GM18867 (cell line): Measurements from ENCODE around the gene RIPK4.
"Not testable (repeated sequence)": the region's sequence is repeated elsewhere in the genome, so short reads cannot be mapped to it uniquely, and the experiment has no call there.

Experiments
- ATAC-seq: cut with Tn5 transposase; IDR thresholded peaks from one replicate; pipeline ENCODE4 v1.9.1; 2021; ENCODE audit warnings: mild to moderate bottlenecking, moderate library complexity; ENCODE audit not compliant: unreplicated experiment

The RIPK4 gene

DNA sequence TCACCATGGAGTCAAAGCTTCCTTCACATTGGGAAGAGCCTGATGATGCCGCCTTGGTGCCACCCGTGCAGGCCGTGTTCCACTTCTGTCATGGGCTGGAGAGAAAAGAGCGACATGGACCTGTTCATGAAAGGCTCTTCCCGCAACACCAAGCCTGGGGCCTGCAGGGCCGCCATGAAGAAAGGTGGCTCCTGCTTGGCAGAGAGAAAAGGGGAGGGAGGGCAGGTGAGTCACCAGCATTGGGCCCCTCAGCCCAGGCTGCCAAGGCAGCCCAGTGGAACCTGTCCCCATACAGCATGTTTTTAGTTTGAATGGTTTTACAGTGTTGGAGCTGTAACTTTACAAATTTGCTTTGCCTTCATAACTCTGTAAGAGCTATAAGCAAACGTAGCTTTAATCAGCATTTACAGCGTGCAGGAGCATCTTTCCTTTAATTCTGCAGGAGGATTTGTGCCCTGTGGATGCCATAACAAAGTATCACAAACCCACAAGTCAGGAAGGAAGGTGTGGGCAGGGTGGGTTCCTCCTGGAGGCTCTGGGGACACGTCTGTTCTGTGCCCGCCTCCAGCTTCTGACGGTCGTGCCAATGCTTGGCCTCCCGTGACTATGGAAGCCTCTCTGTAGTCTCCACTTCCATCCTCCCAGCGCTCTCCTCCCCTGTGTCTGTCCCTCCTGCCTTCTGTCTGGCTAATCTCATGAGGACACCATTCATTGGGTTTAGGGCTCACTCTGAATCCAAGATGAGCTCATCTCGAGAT, 49.1 kb downstream of the RIPK4 start:
- no peak for ATAC-seq

DNA sequence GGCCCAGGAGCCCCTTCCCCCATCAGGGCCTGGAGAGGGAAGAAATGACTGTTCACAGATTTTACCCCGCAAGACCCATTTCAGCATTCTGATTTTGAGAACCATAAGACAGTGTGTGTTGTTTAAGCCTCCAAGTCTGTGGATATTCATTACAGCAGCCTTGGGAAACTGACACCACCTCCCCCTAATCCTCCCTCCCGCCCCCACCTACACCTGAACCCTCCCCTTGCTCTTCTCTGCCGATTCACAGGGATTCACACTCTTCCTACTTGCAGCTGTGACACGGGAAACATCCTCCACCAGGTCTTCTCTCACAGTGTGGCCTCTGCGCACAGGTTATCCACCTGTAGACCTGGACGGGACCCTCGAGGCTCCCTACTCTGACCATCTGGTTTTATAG, 50.1 kb downstream of the RIPK4 start:
- ATAC-seq: no peak

DNA sequence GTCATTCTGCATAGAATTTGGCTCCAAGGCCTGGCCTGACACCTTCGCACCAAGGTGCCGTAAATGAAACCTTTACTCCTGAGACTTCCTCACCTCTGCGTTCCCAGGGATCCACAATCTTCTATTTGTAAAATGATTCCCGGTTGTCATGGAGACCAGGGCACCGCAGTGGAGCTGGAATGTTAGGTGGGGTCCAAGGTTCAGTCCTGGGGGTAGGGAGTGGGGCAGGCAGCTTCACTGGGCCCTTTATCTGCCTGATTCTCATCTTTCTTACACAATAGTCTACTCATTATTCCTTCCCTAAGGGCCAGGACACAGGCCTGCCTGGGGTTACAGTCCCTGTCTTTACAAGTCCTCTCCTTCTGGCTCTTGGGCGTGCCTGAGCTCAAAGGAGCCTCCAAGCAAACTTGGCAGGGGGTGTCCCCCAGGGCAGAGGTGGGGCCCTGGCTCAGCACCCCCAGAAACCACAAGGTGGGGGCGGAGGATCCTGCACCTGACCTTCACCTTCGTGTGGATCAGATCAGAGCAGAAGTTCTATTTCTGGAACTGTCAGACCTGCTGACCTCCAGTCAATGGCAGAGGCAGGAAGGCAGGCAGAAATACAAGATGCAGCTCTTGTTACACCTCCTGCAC, 51.1 kb downstream of the RIPK4 start:
- no peak for ATAC-seq

GRCh38 chr21:41714299-41714865, 52.5 kb downstream of the RIPK4 start:
- not testable (repeated sequence) for ATAC-seq

DNA sequence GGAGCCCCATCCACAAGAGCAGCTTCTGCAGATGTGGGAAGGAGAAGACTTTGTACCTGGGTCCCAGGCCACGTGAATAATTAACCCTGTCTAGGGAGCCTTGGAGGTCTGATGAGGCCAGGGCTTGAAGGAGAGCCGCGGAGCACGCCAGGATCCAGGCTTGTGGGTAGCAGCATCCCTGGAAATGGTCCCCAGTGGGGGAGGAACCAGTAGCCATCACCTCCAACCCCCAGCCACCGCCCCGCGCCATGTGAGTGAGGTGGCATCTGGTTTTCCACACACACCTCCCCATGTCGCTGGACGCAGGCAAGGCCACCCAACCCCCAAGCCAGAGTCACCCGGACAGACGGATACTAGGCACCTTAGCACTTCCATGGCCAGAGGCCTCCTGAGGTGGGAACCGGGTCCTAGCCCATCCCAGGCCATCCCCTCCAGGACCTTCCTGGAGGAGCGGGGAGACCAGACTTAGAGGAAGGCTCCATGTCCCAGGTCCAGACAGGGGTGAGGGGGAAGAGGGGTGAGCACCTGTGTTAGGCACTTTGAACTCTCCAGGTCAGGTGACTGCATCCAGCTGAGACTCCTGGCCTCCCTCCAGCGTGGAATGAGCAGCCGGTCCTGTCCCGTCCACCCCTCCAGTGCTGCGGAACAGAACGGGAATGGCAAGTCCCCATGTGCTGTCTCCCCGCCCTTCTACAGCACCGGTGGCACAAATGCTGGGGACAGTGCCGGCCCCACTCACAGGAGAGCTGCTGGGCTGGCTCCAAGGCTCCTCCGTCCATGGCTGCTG, 53.2 kb downstream of the RIPK4 start:
- no peak for ATAC-seq

- ATAC-seq: no peak
These were observed 54.1 kb downstream of the RIPK4 start for GRCh38 chr21:41712730-41713129.

- ATAC-seq: no peak
These were observed 54.7 kb downstream of the RIPK4 start for GRCh38 chr21:41712201-41712600.

GRCh38 chr21:41711416-41712007, 55.3 kb downstream of the RIPK4 start:
- no peak for ATAC-seq

DNA sequence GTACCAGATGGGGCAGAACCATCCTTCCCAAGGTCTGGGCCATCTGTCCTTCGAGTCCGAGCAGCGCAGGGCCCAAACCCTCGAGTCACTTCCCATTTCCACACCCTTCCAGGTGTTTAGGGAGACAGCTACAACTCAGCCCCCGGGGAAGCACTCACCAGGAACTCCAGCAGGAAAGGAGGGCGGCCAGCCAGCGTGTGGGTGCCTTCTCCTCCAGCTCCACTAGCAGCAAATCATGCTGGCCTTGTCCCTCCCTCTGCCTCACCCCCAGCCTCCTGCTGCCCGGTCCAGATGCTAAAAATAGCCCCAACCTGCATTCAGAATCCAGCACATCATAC, 56.1 kb downstream of the RIPK4 start:
- no peak for ATAC-seq

GRCh38 chr21:41709965-41710822, 56.7 kb downstream of the RIPK4 start:
- no peak for ATAC-seq

DNA sequence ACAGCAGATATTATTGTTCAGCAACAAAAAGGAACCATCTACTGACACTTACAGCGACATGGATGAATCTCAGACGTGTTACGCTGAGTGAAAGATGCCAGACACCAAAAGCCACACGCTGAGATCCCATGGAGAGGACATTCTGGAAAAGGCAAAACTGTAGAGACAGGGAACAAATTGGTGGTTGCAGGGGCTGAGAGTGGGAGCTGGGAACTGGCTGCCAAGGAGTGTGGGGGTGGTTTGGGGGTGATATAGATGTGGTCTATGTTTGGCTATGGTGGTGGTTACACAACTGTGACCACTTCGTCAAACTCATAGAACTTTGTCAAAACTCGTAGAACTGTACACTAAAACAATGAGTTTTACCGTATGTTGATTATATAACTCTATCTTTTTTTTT, 57.7 kb downstream of the RIPK4 start:
- ATAC-seq: no peak

DNA sequence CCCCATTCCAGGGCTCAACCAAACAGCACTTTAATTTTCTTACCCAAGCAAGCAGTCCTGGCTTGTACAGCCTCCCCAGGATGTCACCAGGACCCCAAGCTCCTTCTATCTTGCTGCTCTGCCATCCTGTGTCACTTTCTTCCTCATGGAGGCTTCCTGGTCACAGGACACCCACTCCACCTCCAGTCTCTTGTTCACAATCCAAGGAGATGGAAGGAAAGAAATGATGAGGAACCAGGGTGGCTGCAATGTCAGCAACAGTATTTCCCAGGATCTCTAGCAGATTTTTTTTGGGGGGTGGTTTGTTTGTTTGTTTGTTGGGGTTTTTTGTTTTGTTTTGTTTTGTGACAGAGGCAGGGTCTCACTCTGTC, 58.9 kb downstream of the RIPK4 start:
- no peak for ATAC-seq

GRCh38 chr21:41707231-41707959, 59.5 kb downstream of the RIPK4 start:
- no peak for ATAC-seq

DNA sequence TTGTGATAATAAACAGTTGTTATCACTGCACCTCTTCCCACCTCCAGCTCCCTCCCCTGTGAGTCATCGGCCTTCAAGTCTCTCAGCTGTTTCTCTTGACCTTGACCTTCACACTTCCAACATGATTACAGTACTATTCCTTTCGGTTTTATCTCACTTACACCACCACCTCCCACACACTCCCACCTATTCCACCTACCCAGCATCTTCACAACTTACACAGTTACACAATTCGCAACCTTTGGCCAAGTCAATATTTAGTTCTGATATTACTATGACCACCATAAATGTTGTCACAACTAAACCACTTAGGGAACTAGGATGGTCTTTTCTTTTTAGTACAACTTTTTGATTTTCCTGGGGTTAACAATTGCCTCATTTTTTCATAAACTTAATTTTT, 60.2 kb downstream of the RIPK4 start:
- ATAC-seq: no peak

- ATAC-seq: no peak
These were observed 60.6 kb downstream of the RIPK4 start for GRCh38 chr21:41706263-41706639.

- ATAC-seq: no peak
These were observed 61.1 kb downstream of the RIPK4 start for GRCh38 chr21:41705546-41706262.

DNA sequence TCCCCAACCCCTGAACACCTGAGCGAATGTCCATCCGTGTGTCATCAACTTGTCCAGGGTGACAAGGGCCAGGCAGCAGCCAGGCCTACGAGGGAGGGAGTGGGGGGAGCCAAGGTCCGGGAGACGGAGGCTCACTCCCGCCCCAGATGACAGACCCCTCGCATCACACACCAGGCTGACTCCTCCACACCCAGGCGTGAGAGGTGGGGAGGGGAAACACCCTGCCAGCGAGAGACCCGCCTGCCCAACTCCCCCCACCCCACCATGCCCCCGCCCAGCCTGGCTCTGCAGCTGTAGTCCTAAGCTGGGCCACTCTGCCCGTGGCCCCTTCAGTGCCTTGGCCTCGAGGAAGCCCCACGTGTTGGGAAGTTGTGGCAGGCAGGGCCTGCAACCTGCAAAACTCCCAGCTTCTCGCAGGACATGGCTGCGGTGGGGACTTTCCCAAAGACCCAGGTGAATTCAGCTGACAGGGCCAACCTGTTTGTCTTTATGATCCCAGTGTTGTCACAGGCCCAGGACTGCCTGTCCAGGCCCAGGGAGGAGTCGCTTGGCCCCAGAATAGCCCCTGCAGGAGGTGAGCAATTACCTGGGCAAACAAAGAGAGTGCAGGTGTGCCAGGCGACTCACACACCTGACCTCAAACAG, 62.9 kb downstream of the RIPK4 start:
- no peak for ATAC-seq

- ATAC-seq: no peak
These were observed 65.1 kb downstream of the RIPK4 start for GRCh38 chr21:41701749-41702148.

- no peak for ATAC-seq
These were observed 67.5 kb downstream of the RIPK4 start for GRCh38 chr21:41699311-41699710.
